Stomach (tissue), 9 donors: ENCODE data around the gene TANGO2. TPM values are rescaled to one million over a fixed set of nuclear protein-coding genes. Genes with fewer than 3 reads are reported as not detected.

Source experiments
- DNase-seq, 2 donors: peaks; one replicate each; pipeline versions ENCODE4 v3.0.0 to v3.0.0-alpha.2; 2013 to 2019
- H3K27ac ChIP-seq, 5 donors: fragments of 200-600 bp in 4 of 5; sonication (generic) in 4 of 5; one replicate each; pipeline ENCODE4 v1.5.1; 2013 to 2019; ENCODE audit warnings: mild to moderate bottlenecking in 1 of 5, moderate library complexity in 1 of 5
- H3K27me3 ChIP-seq, 3 donors: fragments of 200-600 bp; sonication (generic); one replicate each; pipeline ENCODE4 v1.5.1; 2017 to 2019; ENCODE audit warnings: mixed run types in 1 of 3
- H3K36me3 ChIP-seq, 4 donors: fragments of 200-600 bp; sonication (generic); 1 replicate in 3 of 4; 2 replicates in 1 of 4; pipeline ENCODE4 v1.5.1; 2016 to 2019
- H3K4me1 ChIP-seq, 4 donors: fragments of 200-600 bp; sonication (generic); one replicate each; pipeline ENCODE4 v1.5.1; 2016 to 2019
- H3K4me3 ChIP-seq, 4 donors: fragments of 200-600 bp; sonication (generic) in 3 of 4; one replicate each; pipeline ENCODE4 v1.5.1; 2016 to 2019; ENCODE audit warnings: mild to moderate bottlenecking in 1 of 4
- H3K9me3 ChIP-seq, 4 donors: fragments of 200-600 bp; sonication (generic); one replicate each; pipeline ENCODE4 v1.5.1; 2016 to 2019
- EP300 ChIP-seq: sonication (generic); formaldehyde crosslinking; IDR thresholded peaks from one replicate; pipeline ENCODE4 v1.6.1; 2017; ENCODE audit warnings: antibody characterized with exemption
- POLR2A ChIP-seq, 4 donors: fragments of 450-650 bp; IDR thresholded peaks; one replicate each; pipeline ENCODE4 v1.6.1; 2016; ENCODE audit warnings: antibody characterized with exemption in 4 of 4, control low read depth in 2 of 4, mild to moderate bottlenecking in 1 of 4, moderate library complexity in 1 of 4
- POLR2AphosphoS5 ChIP-seq, 3 donors: sonication (generic); formaldehyde crosslinking; IDR thresholded peaks; one replicate each; pipeline ENCODE4 v1.6.1; 2016; ENCODE audit warnings: antibody characterized with exemption in 3 of 3
- WGBS, 5 donors: extraction: QIAGEN DNeasy Blood & Tissue Kit in 3 of 5; methylation state at CpG; one replicate each; pipeline versions ENCODE4 v1.1.5 to v1.1.7; 2013 to 2018; 5-methylcytosine and 5-hydroxymethylcytosine counted together
- intact Hi-C: fragments of 100-400 bp; cut with DNase I; formaldehyde crosslinking; loops from one replicate; pipeline ENCODE4 v1.15.1; 2023; ENCODE audit warnings: low total_unique reads
- polyA plus RNA-seq, 3 donors: library from polyadenylated mRNA; stranded (reverse); fragments of 200-250 nt; gene quantifications; one replicate each; pipeline ENCODE4 v1.2.3, GENCODE V29; 2013
- total RNA-seq, 5 donors: library from RNA; depleted of rRNA; stranded (reverse); fragments of >200 nt; gene quantifications; one replicate each; pipeline versions ENCODE4 v1.1.0 to v1.2.3, GENCODE V29; 2014 to 2016
- TF ChIP-seq, protein P1 (sequence below), 7 experiments: fragments of 450-650 bp in 4 of 7; fragments of 200-600 bp in 3 of 7; sonication (generic) in 3 of 7; IDR thresholded peaks; one replicate each; pipeline ENCODE4 v1.5.1; 2016 to 2019; ENCODE audit warnings: antibody characterized with exemption in 7 of 7, control low read depth in 2 of 7, mild to moderate bottlenecking in 1 of 7
- donor health status: healthy with polysubstance abuse.
- donor health status: Bipolar disorder and iron deficiency.
- donor health status: healthy.

Gene TANGO2
- total and polyA plus RNA-seq, 8 donors = 13.8 to 38.8 (median 26.6) TPM

DNA sequence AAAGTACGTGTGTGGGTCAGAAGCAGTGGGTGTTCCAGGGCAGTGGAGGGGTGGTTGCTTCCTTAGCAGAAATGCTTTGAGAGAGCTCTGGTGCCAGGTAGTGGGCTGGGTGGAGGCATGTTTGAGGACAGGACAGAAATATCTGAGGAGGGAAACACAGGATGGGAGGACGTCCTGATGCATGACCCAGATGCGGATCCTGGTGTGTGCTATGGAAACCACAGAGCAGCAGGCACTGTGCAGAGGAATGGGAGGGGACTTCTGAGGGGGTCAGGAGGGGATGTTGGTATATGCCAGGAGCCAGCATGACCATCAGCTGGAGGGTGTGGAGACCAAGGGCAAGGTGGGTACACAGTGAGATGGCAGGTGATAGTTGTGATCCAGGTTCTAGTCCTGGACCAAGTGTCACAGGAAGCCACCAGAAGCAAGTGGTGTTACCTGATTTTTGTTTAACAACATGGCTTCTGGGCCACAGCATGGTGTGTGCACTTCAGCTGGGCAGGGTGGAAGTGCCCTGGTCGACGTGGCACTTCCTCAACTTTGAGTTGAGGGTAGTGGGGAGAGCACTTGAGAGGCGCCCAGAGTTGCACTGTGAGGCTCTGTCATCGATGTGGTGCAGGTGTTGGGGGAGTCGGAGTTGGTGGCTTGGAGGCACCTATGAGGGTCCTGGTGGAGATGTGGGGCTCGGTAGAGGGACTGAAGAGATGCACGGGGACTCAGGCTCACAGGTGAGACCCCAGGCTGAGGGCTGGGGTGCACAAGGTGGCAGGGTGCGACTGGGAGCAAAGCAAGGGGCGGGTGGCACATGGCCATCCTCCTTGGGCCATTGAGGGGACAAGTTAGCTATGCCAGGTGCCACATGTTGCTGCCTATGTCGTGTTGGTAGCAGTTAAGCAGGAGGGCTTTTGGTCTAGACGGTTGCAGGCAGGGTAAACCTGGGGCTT lies 66.7 kb downstream of the TANGO2 start:
- no peak overlapping the region for H3K4me3 ChIP-seq
- no peaks in the 10 kb centered on the region for H3K9me3 ChIP-seq
- peaks cover 69 to 72% (median 71%) of the 10 kb centered on the region in 4 donors for H3K36me3 ChIP-seq
- DNase-seq = no peak
- 88 to 93% (median 90%) methylated on average over 13 to 14 of the region's 14 CpGs for WGBS, 5 donors
- H3K4me1 ChIP-seq = peaks cover 26 to 35% (median 27%) of the 10 kb centered on the region in 4 donors
- TF ChIP-seq POLR2AphosphoS5 (IDR thresholded peaks at IDR 0.05) = no peak
- TF ChIP-seq, protein P1, sequence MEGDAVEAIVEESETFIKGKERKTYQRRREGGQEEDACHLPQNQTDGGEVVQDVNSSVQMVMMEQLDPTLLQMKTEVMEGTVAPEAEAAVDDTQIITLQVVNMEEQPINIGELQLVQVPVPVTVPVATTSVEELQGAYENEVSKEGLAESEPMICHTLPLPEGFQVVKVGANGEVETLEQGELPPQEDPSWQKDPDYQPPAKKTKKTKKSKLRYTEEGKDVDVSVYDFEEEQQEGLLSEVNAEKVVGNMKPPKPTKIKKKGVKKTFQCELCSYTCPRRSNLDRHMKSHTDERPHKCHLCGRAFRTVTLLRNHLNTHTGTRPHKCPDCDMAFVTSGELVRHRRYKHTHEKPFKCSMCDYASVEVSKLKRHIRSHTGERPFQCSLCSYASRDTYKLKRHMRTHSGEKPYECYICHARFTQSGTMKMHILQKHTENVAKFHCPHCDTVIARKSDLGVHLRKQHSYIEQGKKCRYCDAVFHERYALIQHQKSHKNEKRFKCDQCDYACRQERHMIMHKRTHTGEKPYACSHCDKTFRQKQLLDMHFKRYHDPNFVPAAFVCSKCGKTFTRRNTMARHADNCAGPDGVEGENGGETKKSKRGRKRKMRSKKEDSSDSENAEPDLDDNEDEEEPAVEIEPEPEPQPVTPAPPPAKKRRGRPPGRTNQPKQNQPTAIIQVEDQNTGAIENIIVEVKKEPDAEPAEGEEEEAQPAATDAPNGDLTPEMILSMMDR (IDR thresholded peaks at IDR 0.05) = no peak
- no peak for TF ChIP-seq POLR2A (IDR thresholded peaks at IDR 0.05)
- TF ChIP-seq EP300 = no peak
- no peak overlapping the region for H3K27ac ChIP-seq
- H3K27me3 ChIP-seq = no peaks in the 10 kb centered on the region
- intact Hi-C loops = no loop called here

DNA sequence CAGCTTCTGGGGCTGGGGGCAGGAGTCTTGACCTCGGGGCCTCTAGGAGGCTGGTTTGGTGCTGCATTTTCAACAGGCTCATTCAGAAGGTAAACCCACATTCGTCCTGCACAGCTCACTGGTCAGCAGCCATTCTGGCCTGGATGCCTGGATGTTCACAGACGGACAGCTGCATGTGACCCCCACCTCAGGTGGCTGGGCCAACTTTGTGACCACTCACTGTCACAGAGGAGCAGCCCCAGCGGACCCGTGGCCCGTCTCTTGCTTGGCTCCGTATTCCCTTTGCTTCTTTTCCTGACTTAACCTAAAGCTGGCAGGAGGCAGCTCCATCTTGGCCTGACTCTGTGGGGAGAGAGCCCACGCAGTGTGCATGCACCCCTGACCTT lies 67.3 kb downstream of the TANGO2 start:
- Histone ChIP-seq H3K4me3 (no peak overlapping the region), H3K4me1 (peaks cover 19 to 35% (median 20%) of the 10 kb centered on the region in 4 donors), H3K9me3 (no peaks in the 10 kb centered on the region), H3K27ac (no peak overlapping the region), H3K36me3 (peaks cover 75 to 79% (median 78%) of the 10 kb centered on the region in 4 donors), H3K27me3 (no peaks in the 10 kb centered on the region)
- intact Hi-C loops = no loop called here
- no peak for DNase-seq
- TF ChIP-seq POLR2A (IDR thresholded peaks at IDR 0.05) (no peak), POLR2AphosphoS5 (IDR thresholded peaks at IDR 0.05) (no peak), EP300 (no peak)
- TF ChIP-seq, protein P1 (IDR thresholded peaks at IDR 0.05) = no peak
- WGBS, 5 donors = 84 to 95% (median 92%) methylated on average over 6 to 8 of the region's 8 CpGs

DNA sequence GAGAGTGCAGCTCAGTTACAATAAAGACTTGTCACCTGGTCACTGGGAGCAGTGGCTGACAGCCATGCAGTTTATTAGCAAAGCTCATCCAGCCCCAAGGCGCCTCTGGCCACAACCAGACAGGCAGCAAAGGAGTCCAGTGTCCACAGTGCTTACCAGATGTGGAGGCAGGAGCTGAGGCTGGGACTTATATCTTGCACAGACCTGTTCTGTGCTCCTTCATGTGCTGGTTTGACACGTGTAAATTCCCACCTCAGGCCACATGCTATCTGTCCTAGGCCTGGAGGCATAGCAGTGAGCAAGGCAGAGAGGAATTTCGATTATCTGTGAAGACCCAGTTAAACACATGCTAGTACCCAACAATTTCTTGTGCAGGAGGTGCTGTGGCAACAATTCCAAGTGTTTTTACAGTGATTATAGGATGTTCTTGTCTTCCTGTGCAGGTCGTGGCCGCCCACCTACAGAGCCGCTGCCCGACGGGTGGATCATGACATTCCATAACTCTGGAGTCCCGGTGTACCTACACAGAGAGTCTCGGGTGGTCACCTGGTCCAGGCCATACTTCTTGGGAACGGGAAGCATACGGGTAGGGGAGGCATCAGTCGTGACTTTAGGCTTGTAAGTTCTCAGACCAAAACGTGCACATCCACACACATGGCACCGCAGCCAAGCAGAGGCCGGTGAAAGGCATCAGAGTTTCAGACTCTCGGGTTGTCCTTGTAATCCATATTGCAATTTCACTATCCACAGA lies 68.5 kb downstream of the TANGO2 start:
- Histone ChIP-seq H3K4me1 (peaks cover 8 to 31% (median 11%) of the 10 kb centered on the region in 4 donors), H3K27ac (no peak overlapping the region), H3K4me3 (no peak overlapping the region), H3K36me3 (peaks cover 85 to 90% (median 89%) of the 10 kb centered on the region in 4 donors), H3K27me3 (no peaks in the 10 kb centered on the region), H3K9me3 (no peaks in the 10 kb centered on the region)
- intact Hi-C loops = no loop called here
- TF ChIP-seq POLR2A (IDR thresholded peaks at IDR 0.05) (no peak), EP300 (no peak), POLR2AphosphoS5 (IDR thresholded peaks at IDR 0.05) (no peak)
- TF ChIP-seq, protein P1 (IDR thresholded peaks at IDR 0.05) = no peak
- DNase-seq = no peak
- WGBS, 5 donors = 88 to 96% (median 93%) methylated on average over 16 to 17 of the region's 17 CpGs

DNA sequence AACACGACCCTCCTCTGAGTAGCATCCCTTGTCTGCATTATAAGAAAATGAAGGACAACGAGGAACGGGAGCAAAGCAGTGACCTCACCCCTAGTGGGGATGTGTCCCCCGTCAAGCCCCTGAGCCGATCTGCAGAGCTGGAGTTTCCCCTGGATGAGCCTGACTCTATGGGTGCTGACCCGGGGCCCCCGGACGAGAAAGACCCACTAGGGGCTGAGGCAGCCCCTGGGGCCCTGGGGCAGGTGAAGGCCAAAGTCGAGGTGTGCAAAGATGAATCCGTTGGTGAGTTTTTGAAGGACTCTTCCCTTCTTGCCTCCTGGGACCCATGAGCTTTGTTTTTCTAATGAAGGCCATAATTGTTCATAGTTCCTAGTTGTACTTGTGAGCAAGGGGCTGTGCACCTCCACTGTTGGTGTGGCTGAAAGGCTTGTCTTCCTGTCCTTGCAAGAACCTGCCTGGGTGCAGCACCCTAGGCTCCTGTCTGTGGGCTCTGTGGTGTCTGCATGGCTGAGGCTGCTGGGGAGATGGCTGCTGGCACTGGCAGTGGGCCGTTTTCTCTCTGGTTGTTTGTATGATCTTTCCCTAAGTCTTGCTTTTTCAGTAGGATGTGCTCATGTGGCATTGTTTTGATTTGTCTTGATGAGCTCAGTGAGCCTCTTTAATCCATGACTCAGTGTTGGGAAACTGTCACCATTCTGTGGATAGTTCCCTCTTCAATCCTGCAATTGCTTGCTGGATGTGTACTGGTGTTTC lies 69.2 kb downstream of the TANGO2 start:
- intact Hi-C loops = no loop called here
- H3K36me3 ChIP-seq = peaks cover 93 to 98% (median 97%) of the 10 kb centered on the region in 4 donors
- no peaks in the 10 kb centered on the region for H3K27me3 ChIP-seq
- no peaks in the 10 kb centered on the region for H3K9me3 ChIP-seq
- no peak overlapping the region for H3K27ac ChIP-seq
- WGBS, 5 donors = 90 to 96% (median 94%) methylated on average over 11 of the region's 11 CpGs
- peaks cover under 1 to 23% (median 3%) of the 10 kb centered on the region in 4 donors for H3K4me1 ChIP-seq
- no peak overlapping the region for H3K4me3 ChIP-seq
- DNase-seq = no peak
- TF ChIP-seq, protein P1 (IDR thresholded peaks at IDR 0.05) = no peak
- no peak for TF ChIP-seq POLR2A (IDR thresholded peaks at IDR 0.05)
- TF ChIP-seq EP300 = no peak
- TF ChIP-seq POLR2AphosphoS5 (IDR thresholded peaks at IDR 0.05) = no peak
